Measurements from ENCODE around the gene ANK3. TPM values are rescaled to one million over a fixed set of nuclear protein-coding genes. Genes with fewer than 3 reads are reported as not detected.

ANK3 gene
- total and polyA plus RNA-seq, 2 donors (not counting 3 experiments of a cell fraction or from before 2014, with no cell fraction given), result 0.88 to 8.5 TPM

- FAIRE-seq, result peak; percentile 63
- intact Hi-C loops (cut with micrococcal nuclease), result loop anchor here (2.0 to 10.0 kb wide), 3 partner anchors 421 to 1263 kb away; no protein-coding TSS in a partner anchor
Observed at GRCh38 chr10:60048091-60048501, 341.6 kb downstream of the ANK3 start.

GRCh38 chr10:60045571-60045970, 344.1 kb downstream of the ANK3 start:
- no peaks in the 10 kb centered on the region for H4K20me1 ChIP-seq (replicated peaks; ENCODE audit: control insufficient read depth, extremely low read depth, insufficient read depth, low read length)
- intact Hi-C loops (cut with micrococcal nuclease) (loop anchor here (10.0 kb wide), 2 partner anchors 1091 to 1261 kb away; no protein-coding TSS in a partner anchor), dilution Hi-C loops (cut with MboI; ENCODE audit: extremely low pct_ligation_motif_present, low sequenced_read_pairs) (no loop called here)
- no peaks in the 10 kb centered on the region for H3K4me1 ChIP-seq (ENCODE audit: control insufficient read depth, extremely low read depth, insufficient read depth, low read length)
- H3K27me3 ChIP-seq (ENCODE audit: control insufficient read depth in 2 of 2, insufficient read depth in 2 of 2, low read length in 2 of 2), result no peaks in the 10 kb centered on the region
- FAIRE-seq, result no peak
- no peak overlapping the region for H3K9ac ChIP-seq (replicated peaks; ENCODE audit: extremely low read depth, insufficient read depth, low read length)
- no peak for DNase-seq (ENCODE audit: low read depth, low spot score)
- H3K9me3 ChIP-seq (replicated peaks; ENCODE audit: control insufficient read depth, insufficient read depth, low read length), result no peaks in the 10 kb centered on the region
- no peak overlapping the region for H3K4me3 ChIP-seq (replicated peaks in 1 of 3; ENCODE audit: insufficient read depth in 1 of 3, low read depth in 1 of 3, low read length in 3 of 3)
- ChIA-PET POLR2A (no interaction called here), CTCF (no interaction called here)
- no peaks in the 10 kb centered on the region for H3K9me1 ChIP-seq (replicated peaks; ENCODE audit: control insufficient read depth, extremely low read depth, insufficient read depth, low read length)
- no peak for TF ChIP-seq EZH2 (IDR thresholded peaks at IDR 0.05; ENCODE audit: borderline replicate concordance, low read depth, low read length, severe bottlenecking)
- TF ChIP-seq MAX (IDR thresholded peaks at IDR 0.05; ENCODE audit: insufficient read depth, insufficient read length), result no peak
- TF ChIP-seq POLR2A (IDR thresholded peaks at IDR 0.05; ENCODE audit: low read depth, low read length), result no peak
- no peak for TF ChIP-seq CTCF (IDR thresholded peaks at IDR 0.05; ENCODE audit: extremely low read depth in 1 of 2, insufficient read depth in 1 of 2, low read depth in 1 of 2, low read length in 2 of 2)
- TF ChIP-seq JUN (IDR thresholded peaks at IDR 0.05; ENCODE audit: borderline replicate concordance, insufficient read depth, insufficient read length, low read depth), result no peak
- TF ChIP-seq GATA2 (IDR thresholded peaks at IDR 0.05; ENCODE audit: insufficient read depth, insufficient read length, low read depth, low read length), result no peak
- no peak for TF ChIP-seq POLR2AphosphoS5 (IDR thresholded peaks at IDR 0.05; ENCODE audit: insufficient read depth, low read depth, low read length)
- TF ChIP-seq FOS (IDR thresholded peaks at IDR 0.05; ENCODE audit: borderline replicate concordance, insufficient read depth, low read length), result no peak
- no peak for TF ChIP-seq MYC (IDR thresholded peaks at IDR 0.05; ENCODE audit: low read depth, low read length)
- no peak overlapping the region for H2AFZ ChIP-seq (ENCODE audit: low read depth, low read length)
- H3K27ac ChIP-seq (ENCODE audit: insufficient read depth, low read depth, low read length), result no peak overlapping the region
- H3K36me3 ChIP-seq (ENCODE audit: control insufficient read depth in 2 of 2, extremely low read depth in 1 of 2, insufficient read depth in 2 of 2, low read length in 2 of 2), result no peaks in the 10 kb centered on the region
- no peaks in the 10 kb centered on the region for H3K79me2 ChIP-seq (ENCODE audit: control insufficient read depth, insufficient read depth, low read length)
- H3K4me2 ChIP-seq (ENCODE audit: insufficient read depth, low read length), result no peak overlapping the region
- no TSS peak for BruUV-seq (replicated peaks)

More at GRCh38 chr10:60048091-60048501, 341.6 kb downstream of the ANK3 start:
- Histone ChIP-seq H3K27ac (ENCODE audit: insufficient read depth, low read depth, low read length) (no peak overlapping the region), H3K9me3 (replicated peaks; ENCODE audit: control insufficient read depth, insufficient read depth, low read length) (no peaks in the 10 kb centered on the region), H3K9ac (replicated peaks; ENCODE audit: extremely low read depth, insufficient read depth, low read length) (no peak overlapping the region), H3K36me3 (ENCODE audit: control insufficient read depth in 2 of 2, extremely low read depth in 1 of 2, insufficient read depth in 2 of 2, low read length in 2 of 2) (no peaks in the 10 kb centered on the region), H2AFZ (ENCODE audit: low read depth, low read length) (no peak overlapping the region), H3K4me1 (ENCODE audit: control insufficient read depth, extremely low read depth, insufficient read depth, low read length) (no peaks in the 10 kb centered on the region), H3K27me3 (ENCODE audit: control insufficient read depth in 2 of 2, insufficient read depth in 2 of 2, low read length in 2 of 2) (no peaks in the 10 kb centered on the region), H4K20me1 (replicated peaks; ENCODE audit: control insufficient read depth, extremely low read depth, insufficient read depth, low read length) (no peaks in the 10 kb centered on the region), H3K9me1 (replicated peaks; ENCODE audit: control insufficient read depth, extremely low read depth, insufficient read depth, low read length) (no peaks in the 10 kb centered on the region), H3K4me2 (ENCODE audit: insufficient read depth, low read length) (no peak overlapping the region), H3K4me3 (replicated peaks in 1 of 3; ENCODE audit: insufficient read depth in 1 of 3, low read depth in 1 of 3, low read length in 3 of 3) (no peak overlapping the region), H3K79me2 (ENCODE audit: control insufficient read depth, insufficient read depth, low read length) (no peaks in the 10 kb centered on the region)
- BruUV-seq (replicated peaks), result no TSS peak
- ChIA-PET CTCF (interaction anchor here (1.0 to 3.2 kb wide), 2 partner anchors 422 to 1096 kb away, joined by 3 to 18 read pairs; no protein-coding TSS in a partner anchor), POLR2A (no interaction called here)
- DNase-seq (ENCODE audit: low read depth, low spot score), result peak; percentile 18
- TF ChIP-seq FOS (IDR thresholded peaks at IDR 0.05; ENCODE audit: borderline replicate concordance, insufficient read depth, low read length), result no peak
- TF ChIP-seq POLR2A (IDR thresholded peaks at IDR 0.05; ENCODE audit: low read depth, low read length), result no peak
- TF ChIP-seq JUN (IDR thresholded peaks at IDR 0.05; ENCODE audit: borderline replicate concordance, insufficient read depth, insufficient read length, low read depth), result no peak
- no peak for TF ChIP-seq MAX (IDR thresholded peaks at IDR 0.05; ENCODE audit: insufficient read depth, insufficient read length)
- TF ChIP-seq POLR2AphosphoS5 (IDR thresholded peaks at IDR 0.05; ENCODE audit: insufficient read depth, low read depth, low read length), result no peak
- TF ChIP-seq GATA2 (IDR thresholded peaks at IDR 0.05; ENCODE audit: insufficient read depth, insufficient read length, low read depth, low read length), result no peak
- dilution Hi-C loops (cut with MboI; ENCODE audit: extremely low pct_ligation_motif_present, low sequenced_read_pairs), result no loop called here
